GM19372 (cell line): ENCODE results near the gene ANKAR.
"Not testable (repeated sequence)": the region's sequence is repeated elsewhere in the genome, so short reads cannot be mapped to it uniquely, and the experiment has no call there.

Experiments
- ATAC-seq: cut with Tn5 transposase; IDR thresholded peaks from one replicate; pipeline ENCODE4 v1.9.1; 2021; ENCODE audit warnings: mild to moderate bottlenecking, low read depth, moderate library complexity; ENCODE audit not compliant: unreplicated experiment

ANKAR gene

DNA sequence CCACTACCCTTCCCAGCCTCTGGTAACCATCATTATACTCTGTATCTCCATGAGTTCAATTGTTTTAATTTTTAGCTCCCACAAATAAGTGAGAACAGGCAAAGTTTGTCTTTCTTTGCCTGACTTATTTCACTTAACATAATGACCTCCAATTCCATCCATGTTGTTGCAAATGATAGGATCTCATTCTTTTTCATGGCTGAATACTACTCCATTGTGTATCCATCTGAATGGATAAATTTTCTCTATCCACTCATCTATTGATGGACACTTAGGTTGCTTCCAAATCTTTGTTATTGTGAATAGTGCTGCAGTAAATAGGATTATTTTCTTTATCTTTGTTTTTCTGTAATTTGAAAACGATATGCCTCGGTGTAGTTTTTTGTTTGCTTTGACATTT, 26.2 kb downstream of the ANKAR start:
- no peak for ATAC-seq

GRCh38 chr2:189702071-189702470, 27.6 kb downstream of the ANKAR start:
- no peak for ATAC-seq

DNA sequence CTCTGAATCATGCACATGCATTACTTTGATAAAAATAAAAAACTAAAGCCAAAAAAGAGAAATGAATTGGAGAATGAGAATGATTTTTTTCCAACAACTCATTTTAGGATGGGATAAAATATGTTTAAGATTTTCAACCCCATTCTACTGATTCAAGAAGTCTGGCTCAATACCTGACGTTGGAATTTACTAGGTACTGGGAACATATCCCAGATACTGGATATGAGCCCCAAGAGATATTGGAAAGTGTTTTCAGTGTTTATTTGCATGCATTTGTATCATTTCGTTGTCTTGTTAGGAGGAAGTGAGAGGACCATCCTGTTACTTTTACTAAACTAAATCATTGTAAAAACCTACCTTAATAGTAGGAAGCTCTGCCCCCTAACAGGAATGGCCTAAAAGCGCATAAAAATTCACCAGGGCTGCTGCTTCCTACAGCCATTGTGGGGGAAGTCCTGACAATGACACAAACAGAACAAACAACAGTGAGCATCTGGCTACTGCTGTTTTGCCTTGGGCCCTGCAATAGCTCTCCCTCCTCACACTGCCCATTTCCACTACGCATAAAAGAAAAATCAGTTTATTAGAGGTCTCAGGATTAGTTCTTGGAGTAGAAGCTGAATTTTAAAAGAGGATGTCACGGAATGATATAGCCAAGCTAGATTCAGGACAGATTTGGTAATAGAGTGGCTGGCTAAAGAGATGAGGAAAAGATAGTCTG, 35.2 kb downstream of the ANKAR start:
- no peak for ATAC-seq

DNA sequence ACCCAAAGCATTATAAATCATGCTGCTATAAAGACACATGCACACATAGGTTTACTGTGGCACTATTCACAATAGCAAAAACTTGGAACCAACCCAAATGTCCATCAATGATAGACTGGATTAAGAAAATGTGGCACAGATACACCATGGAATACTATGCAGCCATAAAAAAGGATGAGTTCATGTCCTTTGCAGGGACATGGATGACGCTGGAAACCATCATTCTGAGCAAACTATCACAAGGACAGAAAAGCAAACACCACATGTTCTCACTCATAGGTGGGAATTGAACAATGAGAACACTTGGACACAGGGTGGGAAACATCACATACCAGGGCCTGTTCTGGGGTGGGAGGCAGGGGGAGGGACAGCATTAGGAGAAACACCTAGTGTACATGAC, 43.1 kb downstream of the ANKAR start:
- ATAC-seq = not testable (repeated sequence)

DNA sequence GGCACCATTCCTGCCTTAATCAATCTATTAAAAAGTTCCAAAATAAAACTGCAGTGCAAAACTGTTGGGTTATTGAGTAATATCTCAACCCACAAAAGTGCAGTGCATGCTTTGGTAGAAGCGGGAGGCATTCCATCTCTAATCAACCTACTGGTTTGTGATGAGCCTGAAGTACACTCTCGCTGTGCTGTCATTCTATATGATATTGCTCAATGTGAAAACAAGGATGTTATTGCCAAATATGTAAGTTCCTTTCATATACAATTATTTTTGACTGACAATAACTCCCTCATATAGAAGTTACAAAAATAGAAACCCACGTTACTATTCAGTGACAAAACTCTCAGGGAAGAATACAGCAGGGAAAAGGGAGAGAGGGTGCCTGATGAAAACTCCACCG, 45.1 kb downstream of the ANKAR start:
- ATAC-seq = no peak

- no peak for ATAC-seq
These were observed 48.7 kb downstream of the ANKAR start for GRCh38 chr2:189723192-189723591.
